GM23248 (cell line): ENCODE results near the gene OSBPL5. TPM values are rescaled to one million over a fixed set of nuclear protein-coding genes. Genes with fewer than 3 reads are reported as not detected.

Experiments
- DNase-seq: peaks from one replicate; pipeline ENCODE4 v3.0.0-alpha.2; 2015
- H2AFZ ChIP-seq: fragments of 200-600 bp; sonication (generic); 2 replicates; pipeline ENCODE4 v1.6.1; 2016; ENCODE audit warnings: antibody characterized with exemption
- H3F3A ChIP-seq: fragments of 200-600 bp; sonication (generic); 2 replicates; pipeline ENCODE4 v1.6.1; 2016; ENCODE audit warnings: mild to moderate bottlenecking, antibody characterized with exemption, mixed run types; ENCODE audit not compliant: insufficient read depth
- H3K27ac ChIP-seq: fragments of 200-600 bp; sonication (generic); 2 replicates; pipeline ENCODE4 v1.5.1; 2016; ENCODE audit warnings: mild to moderate bottlenecking
- H3K27me3 ChIP-seq: fragments of 200-600 bp; sonication (generic); replicated peaks from 2 replicates; pipeline ENCODE4 v1.6.1; 2016; ENCODE audit warnings: mild to moderate bottlenecking; ENCODE audit not compliant: insufficient read depth
- H3K36me3 ChIP-seq: fragments of 200-600 bp; sonication (generic); 2 replicates; pipeline ENCODE4 v1.6.1; 2016; ENCODE audit warnings: low read depth, mild to moderate bottlenecking
- H3K4me1 ChIP-seq: fragments of 200-600 bp; sonication (generic); 2 replicates; pipeline ENCODE4 v1.6.1; 2016; ENCODE audit warnings: mild to moderate bottlenecking; ENCODE audit not compliant: insufficient read depth
- H3K4me2 ChIP-seq: fragments of 200-600 bp; sonication (generic); one replicate; pipeline ENCODE4 v1.6.1; 2016; ENCODE audit warnings: mild to moderate bottlenecking; ENCODE audit not compliant: unreplicated experiment
- H3K4me3 ChIP-seq: fragments of 200-600 bp; sonication (generic); 2 replicates; pipeline ENCODE4 v1.5.1; 2016; ENCODE audit warnings: mild to moderate bottlenecking
- H3K79me2 ChIP-seq: fragments of 200-600 bp; sonication (generic); 2 replicates; pipeline ENCODE4 v1.6.1; 2016; ENCODE audit warnings: mild to moderate bottlenecking; ENCODE audit not compliant: insufficient read depth
- H3K9ac ChIP-seq: fragments of 200-600 bp; sonication (generic); 2 replicates; pipeline ENCODE4 v1.6.1; 2016; ENCODE audit warnings: mild to moderate bottlenecking
- H3K9me2 ChIP-seq: fragments of 200-600 bp; sonication (generic); 2 replicates; pipeline ENCODE4 v1.6.1; 2016; ENCODE audit warnings: mixed run types, mild to moderate bottlenecking, moderate library complexity; ENCODE audit not compliant: insufficient read depth
- H3K9me3 ChIP-seq: fragments of 200-600 bp; sonication (generic); one replicate; pipeline ENCODE4 v1.6.1; 2017; ENCODE audit warnings: low read depth
- H4K20me1 ChIP-seq: fragments of 200-600 bp; sonication (generic); 2 replicates; pipeline ENCODE4 v1.6.0; 2016; ENCODE audit not compliant: insufficient read depth
- EZH2 ChIP-seq: fragments of 200-600 bp; sonication (generic); IDR thresholded peaks from 2 replicates; pipeline ENCODE4 v1.6.1; 2018; ENCODE audit warnings: antibody characterized with exemption, mild to moderate bottlenecking; ENCODE audit not compliant: insufficient read depth, poor library complexity, severe bottlenecking
- EZH2phosphoT487 ChIP-seq: fragments of 200-600 bp; sonication (generic); IDR thresholded peaks from 2 replicates; pipeline ENCODE4 v1.6.1; 2018; ENCODE audit warnings: antibody characterized with exemption, moderate library complexity, mild to moderate bottlenecking, low read depth; ENCODE audit not compliant: insufficient read depth
- WGBS, 2 experiments: methylation state at CpG; one replicate each; pipeline ENCODE4 v1.1.6; 2015 to 2017; ENCODE audit warnings: low lambda C conversion rate in 2 of 2, low coverage in 1 of 2; ENCODE audit errors: missing lambda C conversion rate in 2 of 2; 5-methylcytosine and 5-hydroxymethylcytosine counted together
- in situ Hi-C: fragments of 300-500 bp; cut with MboI; formaldehyde crosslinking; loops from 2 replicates; pipeline ENCODE4 v1.15.0; 2020
- polyA plus RNA-seq: library from polyadenylated mRNA; unstranded; fragments of >200 nt; fragmentation: Nextera tagmentation; extraction: Ambion mirVana; gene quantifications from 2 replicates; pipeline ENCODE4 v1.2.1, GENCODE V29; 2016
- total RNA-seq: library from RNA; depleted of rRNA; stranded (reverse); fragments of >200 nt; shearing (Covaris generic); gene quantifications from 2 replicates; pipeline ENCODE4 v1.2.3, GENCODE V29; 2014

OSBPL5 gene
- total and polyA plus RNA-seq, 2 experiments from 2014 or later = 27.9 to 57.6 TPM

DNA sequence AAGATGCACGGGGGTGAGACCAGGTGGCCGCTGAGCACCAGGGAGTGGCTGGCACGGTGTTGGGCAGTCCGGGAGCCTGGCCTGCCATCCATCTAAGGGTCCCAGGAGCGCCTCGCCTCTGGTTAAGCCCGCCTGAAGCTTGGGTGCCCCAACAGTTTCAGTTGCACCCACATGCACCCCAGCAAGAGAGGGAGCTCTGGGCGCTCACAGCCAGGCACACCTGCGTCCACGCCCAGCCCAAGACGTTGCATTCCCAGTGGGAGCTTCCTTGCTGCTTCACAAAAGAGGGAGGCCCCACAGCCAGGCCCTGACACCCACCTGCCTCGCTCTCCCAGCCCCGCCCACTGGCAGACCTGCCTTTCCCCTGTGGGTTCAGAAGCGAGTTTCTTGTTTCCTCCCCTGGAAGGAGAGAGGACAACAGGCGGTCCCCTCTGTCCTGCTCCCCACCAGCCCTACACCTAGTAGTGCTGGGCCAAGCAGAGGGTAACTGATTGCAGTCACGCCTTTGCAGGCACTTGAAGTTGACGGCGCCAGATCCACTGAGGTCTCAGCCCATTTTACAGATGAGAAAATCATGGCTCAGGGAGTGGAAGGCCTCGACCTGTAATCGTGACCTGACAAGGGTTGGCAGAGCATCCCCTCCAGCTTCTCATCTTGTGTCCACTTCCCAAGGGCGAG, 35.4 kb downstream of the OSBPL5 start:
- 0 out of 2 replicates have a peak, but pooled peaks cover 8% of the 10 kb centered on the region for H3K79me2 ChIP-seq
- H3K4me2 ChIP-seq = no peak overlapping the region
- no peaks in the 10 kb centered on the region for H3K9me3 ChIP-seq
- H3K4me3 ChIP-seq = no peak overlapping the region
- DNase-seq = no peak
- TF ChIP-seq EZH2phosphoT487 = no peak
- TF ChIP-seq EZH2 = no peak
- no peaks in the 10 kb centered on the region for H3K27me3 ChIP-seq
- peaks cover 7% of the 10 kb centered on the region; the same call in 1 of the 2 replicates for H3F3A ChIP-seq
- no peak overlapping the region for H2AFZ ChIP-seq
- H3K4me1 ChIP-seq = peaks cover 4% of the 10 kb centered on the region
- 86 to 89% methylated on average over 18 to 21 of the region's 21 CpGs for WGBS, 2 experiments
- H3K36me3 ChIP-seq = no peaks in the 10 kb centered on the region
- H3K27ac ChIP-seq = no peak overlapping the region
- no peaks in the 10 kb centered on the region for H3K9me2 ChIP-seq
- H3K9ac ChIP-seq = no peak overlapping the region
- H4K20me1 ChIP-seq = no peaks in the 10 kb centered on the region
- in situ Hi-C loops = no loop called here

GRCh38 chr11:3129181-3129590, 35.9 kb downstream of the OSBPL5 start:
- no peaks in the 10 kb centered on the region for H3K36me3 ChIP-seq
- no peaks in the 10 kb centered on the region for H3K9me2 ChIP-seq
- no peaks in the 10 kb centered on the region for H3K27me3 ChIP-seq
- H3K27ac ChIP-seq = no peak overlapping the region
- H3K4me1 ChIP-seq = peaks cover 8% of the 10 kb centered on the region
- no peak overlapping the region for H3K4me3 ChIP-seq
- no peak overlapping the region for H3K9ac ChIP-seq
- H3K9me3 ChIP-seq = no peaks in the 10 kb centered on the region
- no peak for DNase-seq
- no peak overlapping the region for H2AFZ ChIP-seq
- H3F3A ChIP-seq = peaks cover 9% of the 10 kb centered on the region; the same call in 1 of the 2 replicates
- in situ Hi-C loops = no loop called here
- no peak overlapping the region for H3K4me2 ChIP-seq
- H4K20me1 ChIP-seq = no peaks in the 10 kb centered on the region
- H3K79me2 ChIP-seq = 0 out of 2 replicates have a peak, but pooled peaks cover 8% of the 10 kb centered on the region
- 79 to 81% methylated on average over 5 to 10 of the region's 10 CpGs for WGBS, 2 experiments
- no peak for TF ChIP-seq EZH2phosphoT487
- no peak for TF ChIP-seq EZH2

- Histone ChIP-seq H3K79me2 (0 out of 2 replicates have a peak, but pooled peaks cover 6% of the 10 kb centered on the region), H3F3A (peaks cover 15% of the 10 kb centered on the region), H3K4me1 (peaks cover 14% of the 10 kb centered on the region), H2AFZ (no peak overlapping the region), H3K9me2 (no peaks in the 10 kb centered on the region), H3K27me3 (no peaks in the 10 kb centered on the region), H3K9ac (no peak overlapping the region), H3K9me3 (no peaks in the 10 kb centered on the region), H3K4me3 (no peak overlapping the region), H3K27ac (no peak overlapping the region), H3K4me2 (no peak overlapping the region), H4K20me1 (no peaks in the 10 kb centered on the region), H3K36me3 (no peaks in the 10 kb centered on the region)
- TF ChIP-seq EZH2phosphoT487 (no peak), EZH2 (no peak)
- 86 to 87% methylated on average over 18 to 19 of the region's 19 CpGs for WGBS, 2 experiments
- no peak for DNase-seq
- in situ Hi-C loops = no loop called here
Observed at GRCh38 chr11:3128356-3129180, 36.5 kb downstream of the OSBPL5 start.

DNA sequence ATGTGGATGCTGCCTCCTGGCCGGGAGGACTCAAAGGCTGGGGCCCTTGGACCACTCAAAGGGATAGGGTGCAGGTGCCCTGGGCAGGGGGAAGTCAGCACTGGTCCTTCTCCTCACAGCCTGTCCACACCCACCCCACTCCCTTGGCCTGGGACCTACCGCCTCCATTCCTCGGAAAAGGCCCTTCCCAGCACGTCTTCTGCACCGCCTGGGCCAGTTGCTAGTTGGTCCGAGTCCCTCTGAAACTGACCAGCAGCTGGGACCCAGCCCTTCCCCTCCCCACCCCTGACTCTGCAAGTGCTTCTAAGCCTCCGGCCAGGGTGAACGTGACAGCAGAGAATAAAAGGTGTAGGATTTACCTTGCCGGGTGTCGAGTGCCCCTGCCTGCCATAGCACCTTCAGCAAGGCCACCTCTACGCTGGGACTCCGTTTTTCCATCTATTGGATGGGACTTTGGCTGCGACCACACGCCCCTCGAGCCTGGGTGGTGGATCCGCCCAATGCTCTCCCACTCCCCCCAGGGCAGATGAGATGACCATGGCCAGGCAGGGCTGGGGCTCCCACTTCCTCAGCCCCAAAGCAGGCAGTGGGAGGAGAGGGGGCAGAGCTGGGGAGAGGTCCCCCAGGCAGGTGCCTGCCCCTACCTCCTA, 37.3 kb downstream of the OSBPL5 start:
- Histone ChIP-seq H3K27me3 (no peaks in the 10 kb centered on the region), H3F3A (peaks cover 15% of the 10 kb centered on the region), H3K4me2 (no peak overlapping the region), H3K4me1 (peaks cover 15% of the 10 kb centered on the region), H3K4me3 (no peak overlapping the region), H2AFZ (no peak overlapping the region), H3K79me2 (no peaks in the 10 kb centered on the region), H3K9ac (no peak overlapping the region), H3K27ac (no peak overlapping the region), H3K9me2 (no peaks in the 10 kb centered on the region), H3K36me3 (no peaks in the 10 kb centered on the region), H3K9me3 (no peaks in the 10 kb centered on the region), H4K20me1 (no peaks in the 10 kb centered on the region)
- no peak for TF ChIP-seq EZH2phosphoT487
- TF ChIP-seq EZH2 = no peak
- in situ Hi-C loops = no loop called here
- no peak for DNase-seq
- WGBS, 2 experiments = 93% methylated on average over 16 of the region's 16 CpGs
